ENCODE measurements around the gene ALK. TPM values are rescaled to one million over a fixed set of nuclear protein-coding genes. Genes with fewer than 3 reads are reported as not detected.

The ALK gene
- 1 to 10 TPM in 5 of 8 experiments, under 1 TPM in 3; 0.49 to 8.8 (median 3.8) TPM for total RNA-seq

DNA sequence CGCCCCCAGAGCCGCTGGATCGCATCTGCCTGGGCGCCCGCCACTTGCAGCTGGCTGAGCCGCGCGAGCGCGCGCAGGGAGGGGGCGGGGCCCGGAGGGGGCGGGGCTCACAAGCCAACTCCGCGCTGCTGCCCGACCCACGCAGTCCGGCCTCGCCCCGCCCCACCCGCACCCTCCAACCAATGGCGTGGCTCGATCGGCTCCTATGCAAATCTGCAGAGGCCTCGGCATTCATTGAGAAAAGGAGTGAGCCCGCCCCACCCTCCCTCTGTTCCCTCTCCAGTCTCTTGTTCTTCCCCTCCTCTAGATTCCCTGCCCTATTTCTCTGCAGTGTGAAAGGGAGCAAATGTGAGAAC lies at the start of gene ALK:
Gene ALK, minus strand, starts transcription at position 27 of the 356 bp plus-strand sequence. CDS start 927 bp downstream, outside the sequence.
- in situ Hi-C loops (cut with MboI; ENCODE audit: low pct_unique_long_range_greater_than_20kb in 2 of 9, low sequenced_read_pairs in 9 of 9, unreplicated experiment in 9 of 9), result loop anchor here in 1 of 9 experiments (10.0 kb wide), 2 partner anchors 103 to 143 kb away; no protein-coding TSS in a partner anchor
- ATAC-seq (replicated peaks in 6 of 8), result peak; percentile 88 to 96 (median 90)
- Histone ChIP-seq H3K4me1 (replicated peaks in 1 of 2) (peaks cover 8 to 18% of the 10 kb centered on the region in 2 donors), H3K4me3 (peak within 1 kb of the TSS; percentile 45 to 62 (median 52)), H3K27ac (no peak within 1 kb of the TSS)
- 0% methylated on average over 1 of the region's 27 CpGs; no CpG with 5 or more reads in 9 of the 10 experiments for WGBS, 10 experiments

DNA sequence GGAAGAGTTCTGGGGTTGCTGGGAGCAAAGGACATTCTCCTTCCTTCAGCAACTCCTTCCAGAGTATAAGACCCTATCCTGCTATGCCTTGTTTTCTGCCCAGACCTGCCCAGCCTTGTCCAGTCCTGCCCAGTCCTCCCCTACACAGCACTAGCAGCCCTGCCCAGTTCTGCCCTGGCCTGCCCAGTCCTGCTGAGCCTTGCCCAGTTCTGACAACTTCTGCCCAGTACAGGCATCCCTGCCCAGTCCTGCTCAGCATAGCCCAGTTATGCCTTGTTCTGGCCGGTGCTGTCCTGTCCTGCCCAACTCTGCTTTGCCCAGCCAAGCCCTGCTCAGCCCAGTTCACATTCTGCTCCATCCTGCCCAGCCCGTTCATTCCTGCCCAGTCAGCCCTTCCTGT lies 44.9 kb upstream of the ALK start:
- WGBS, 10 experiments, result 20 to 100% (median 100%) methylated on average over 1 of the region's 2 CpGs; no CpG with 5 or more reads in 5 of the 10 experiments
- peak in 2 of 8 experiments; percentile 87 to 88 for ATAC-seq (replicated peaks in 6 of 8)
- in situ Hi-C loops (cut with MboI; ENCODE audit: low pct_unique_long_range_greater_than_20kb in 2 of 9, low sequenced_read_pairs in 9 of 9, unreplicated experiment in 9 of 9), result no loop called here
- Histone ChIP-seq H3K4me1 (replicated peaks in 1 of 2) (no peaks in the 10 kb centered on the region), H3K4me3 (no peak overlapping the region), H3K27ac (no peak overlapping the region)

DNA sequence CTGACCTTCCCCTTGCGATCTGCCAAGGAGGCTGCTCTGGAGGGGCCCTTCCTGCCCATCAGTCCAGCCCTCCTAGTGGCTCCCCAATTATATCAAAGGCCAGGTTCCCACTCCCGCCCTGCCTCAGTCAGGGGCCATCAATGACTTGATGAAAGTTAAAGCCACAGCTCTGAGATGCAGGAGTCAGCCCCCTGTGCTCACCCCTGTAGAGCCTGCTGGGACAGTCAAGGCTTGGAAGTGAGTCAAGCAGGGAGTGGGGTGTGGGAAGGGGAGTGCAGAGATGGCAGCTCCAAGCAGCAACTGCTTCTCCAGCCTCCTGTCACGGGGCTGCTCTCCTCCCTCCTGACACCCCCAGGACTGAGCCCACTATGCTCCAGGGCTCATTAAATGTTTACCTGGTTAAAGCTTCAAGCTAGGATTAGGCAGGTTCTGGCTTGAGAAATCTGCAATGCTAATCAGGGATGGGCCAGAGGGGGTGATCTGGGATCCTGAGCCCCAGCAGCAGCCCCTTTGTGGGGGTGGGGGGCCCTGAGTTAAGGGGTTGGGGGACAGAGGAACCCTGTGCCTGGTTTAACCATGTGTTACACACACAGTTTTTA lies 42.7 kb upstream of the ALK start:
- no peak for ATAC-seq (replicated peaks in 6 of 8)

DNA sequence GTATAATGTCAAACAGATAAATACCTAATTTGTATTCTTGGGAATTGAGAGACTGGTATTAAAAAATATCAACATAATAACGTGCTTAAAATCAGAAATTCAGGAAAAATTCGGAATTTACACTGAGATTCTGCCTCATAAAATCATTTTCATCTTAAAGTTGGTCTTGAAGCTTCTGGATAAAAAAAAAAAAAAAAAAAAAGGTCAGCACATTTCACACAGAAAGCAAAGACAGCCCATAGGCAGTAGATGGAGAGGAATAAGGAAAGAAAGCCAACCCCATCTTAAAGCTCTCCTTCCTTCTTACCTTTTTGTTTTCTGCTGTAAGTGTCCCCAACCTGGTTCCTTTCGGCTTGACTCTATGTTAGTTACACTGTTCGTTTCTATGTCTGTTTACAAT lies 41.5 kb upstream of the ALK start:
- Histone ChIP-seq H3K4me1 (replicated peaks in 1 of 2) (no peaks in the 10 kb centered on the region), H3K4me3 (no peak overlapping the region), H3K27ac (no peak overlapping the region)
- in situ Hi-C loops (cut with MboI; ENCODE audit: low pct_unique_long_range_greater_than_20kb in 2 of 9, low sequenced_read_pairs in 9 of 9, unreplicated experiment in 9 of 9), result no loop called here
- no peak for ATAC-seq (replicated peaks in 6 of 8)
- WGBS, 10 experiments, result 0 to 78% (median 25%) methylated on average over 2 to 4 of the region's 4 CpGs; no CpG with 5 or more reads in 1 of the 10 experiments

More for the DNA sequence above, 42.7 kb upstream of the ALK start:
- H3K27ac ChIP-seq, result no peak overlapping the region
- H3K4me3 ChIP-seq, result no peak overlapping the region
- 0 to 80% (median 61%) methylated on average over 1 to 2 of the region's 3 CpGs; no CpG with 5 or more reads in 6 of the 10 experiments for WGBS, 10 experiments
- no peaks in the 10 kb centered on the region for H3K4me1 ChIP-seq (replicated peaks in 1 of 2)
- in situ Hi-C loops (cut with MboI; ENCODE audit: low pct_unique_long_range_greater_than_20kb in 2 of 9, low sequenced_read_pairs in 9 of 9, unreplicated experiment in 9 of 9), result no loop called here

DNA sequence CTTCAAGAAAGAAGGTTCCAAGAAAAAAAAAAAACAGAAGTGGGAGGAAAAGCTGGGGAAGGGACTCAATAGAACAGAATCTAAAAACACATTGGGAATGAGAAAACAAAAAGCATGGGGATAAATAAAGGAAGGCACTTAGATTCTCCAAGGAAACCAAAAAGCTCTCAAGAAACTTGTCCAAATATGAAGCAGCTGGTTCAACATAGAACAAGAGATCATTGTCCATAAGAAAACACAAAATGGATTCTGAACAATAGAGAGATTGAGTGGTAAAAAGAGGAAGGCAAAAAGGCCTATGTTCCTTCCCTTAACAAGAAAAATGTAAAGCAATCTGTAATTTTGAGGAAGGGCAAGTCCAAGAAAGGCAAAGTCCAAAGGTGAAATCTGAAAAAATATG lies 32.9 kb upstream of the ALK start:
- no peak overlapping the region for H3K4me3 ChIP-seq
- H3K27ac ChIP-seq, result no peak overlapping the region
- H3K4me1 ChIP-seq (replicated peaks in 1 of 2), result peaks cover 2 to 6% of the 10 kb centered on the region in 2 donors
- in situ Hi-C loops (cut with MboI; ENCODE audit: low pct_unique_long_range_greater_than_20kb in 2 of 9, low sequenced_read_pairs in 9 of 9, unreplicated experiment in 9 of 9), result no loop called here
- ATAC-seq (replicated peaks in 6 of 8), result peak in 1 of 8 experiments; percentile 59

DNA sequence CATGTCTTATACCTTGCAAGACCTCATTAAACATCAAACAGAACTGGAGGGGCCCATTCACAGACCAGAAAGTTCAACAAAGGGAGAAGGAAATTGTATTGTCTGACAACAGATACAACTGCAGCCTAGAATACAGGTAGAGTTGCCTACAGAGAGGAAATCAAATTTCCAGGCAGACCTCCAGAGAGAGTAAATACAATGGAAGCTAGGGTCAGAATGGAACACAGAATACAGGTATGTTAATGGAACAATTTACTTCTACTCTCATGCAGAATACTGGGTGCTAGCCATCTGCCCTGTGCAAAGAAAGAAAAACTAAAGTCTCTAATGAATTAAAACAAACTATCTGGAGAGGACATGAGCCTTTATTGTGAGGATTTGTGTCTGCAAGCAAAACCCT lies 31.6 kb upstream of the ALK start:
- H3K4me3 ChIP-seq, result no peak overlapping the region
- H3K4me1 ChIP-seq (replicated peaks in 1 of 2), result peaks cover 2 to 6% of the 10 kb centered on the region in 2 donors
- ATAC-seq (replicated peaks in 6 of 8), result no peak
- in situ Hi-C loops (cut with MboI; ENCODE audit: low pct_unique_long_range_greater_than_20kb in 2 of 9, low sequenced_read_pairs in 9 of 9, unreplicated experiment in 9 of 9), result no loop called here
- no peak overlapping the region for H3K27ac ChIP-seq

DNA sequence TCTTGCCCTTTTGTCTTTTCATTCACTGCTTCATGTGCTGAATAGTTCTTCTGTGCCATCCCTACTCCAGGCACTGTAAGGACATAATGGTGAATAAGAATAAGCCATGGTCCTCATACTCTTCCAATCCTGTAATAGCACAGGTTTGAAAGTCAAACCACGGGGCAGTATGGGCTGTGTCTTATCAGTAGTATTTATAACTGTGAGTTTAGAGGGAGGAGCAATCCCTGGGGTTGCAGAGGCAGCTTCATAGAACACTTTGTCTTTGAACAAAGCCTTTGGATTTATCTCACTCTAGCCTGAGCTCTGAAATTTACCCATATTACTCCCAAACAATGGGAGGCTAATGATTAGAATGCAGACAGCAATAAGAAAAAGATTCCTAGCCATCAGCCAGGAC lies 30.2 kb upstream of the ALK start:
- no peak overlapping the region for H3K4me3 ChIP-seq
- in situ Hi-C loops (cut with MboI; ENCODE audit: low pct_unique_long_range_greater_than_20kb in 2 of 9, low sequenced_read_pairs in 9 of 9, unreplicated experiment in 9 of 9), result no loop called here
- no peak overlapping the region for H3K27ac ChIP-seq
- H3K4me1 ChIP-seq (replicated peaks in 1 of 2), result peaks cover 2 to 6% of the 10 kb centered on the region in 2 donors
- WGBS, 10 experiments, result 0 to 60% (median 8%) methylated on average over 1 of the region's 1 CpG; no CpG with 5 or more reads in 4 of the 10 experiments
- peak in 4 of 8 experiments; percentile 61 to 69 (median 66) for ATAC-seq (replicated peaks in 6 of 8)

DNA sequence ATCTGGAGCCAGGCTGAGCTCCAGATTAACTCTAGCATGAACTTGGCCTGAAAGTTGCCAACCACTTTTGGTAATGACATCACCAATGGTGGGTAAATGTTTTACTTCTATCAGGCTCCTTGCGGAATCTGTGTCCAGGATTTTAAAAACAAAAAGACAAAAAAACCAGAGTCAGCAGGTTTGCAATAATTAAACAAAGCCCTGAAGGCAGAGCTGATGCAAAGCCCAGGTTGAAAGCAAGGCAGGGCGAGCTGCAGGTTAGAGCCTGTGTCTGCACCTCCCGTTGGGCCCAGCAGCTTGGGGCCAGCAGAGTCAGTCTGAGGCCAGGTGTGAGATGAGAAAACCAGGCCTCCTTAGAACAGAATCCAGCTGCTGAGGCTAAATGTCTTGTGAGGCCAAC lies 29.1 kb upstream of the ALK start:
- Histone ChIP-seq H3K27ac (no peak overlapping the region), H3K4me3 (no peak overlapping the region), H3K4me1 (replicated peaks in 1 of 2) (peaks cover 2 to 6% of the 10 kb centered on the region in 2 donors)
- WGBS, 10 experiments, result 29 to 100% (median 88%) methylated on average over 1 to 2 of the region's 3 CpGs; no CpG with 5 or more reads in 4 of the 10 experiments
- in situ Hi-C loops (cut with MboI; ENCODE audit: low pct_unique_long_range_greater_than_20kb in 2 of 9, low sequenced_read_pairs in 9 of 9, unreplicated experiment in 9 of 9), result no loop called here
- ATAC-seq (replicated peaks in 6 of 8), result no peak

DNA sequence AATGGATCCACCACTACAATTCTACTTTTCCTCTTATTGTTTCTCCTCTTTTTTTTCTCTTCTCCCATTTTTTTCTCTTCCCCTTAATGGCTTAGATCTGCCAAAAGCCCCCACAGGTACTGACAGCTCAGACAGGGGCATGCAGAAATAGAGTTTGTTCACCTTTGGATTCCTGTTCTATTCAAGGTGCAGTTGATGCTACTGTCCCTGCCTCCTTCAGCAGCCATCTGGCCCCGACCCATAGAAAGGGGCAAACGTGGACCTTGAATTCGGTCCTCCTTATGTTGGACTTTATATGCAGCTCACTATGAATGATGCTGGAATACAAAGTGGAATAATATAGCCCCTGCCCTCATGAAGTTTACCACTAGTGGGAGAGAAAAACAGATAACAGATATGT lies 27.7 kb upstream of the ALK start:
- H3K4me1 ChIP-seq (replicated peaks in 1 of 2), result peaks cover 2 to 6% of the 10 kb centered on the region in 2 donors
- 6 to 100% (median 86%) methylated on average over 1 to 3 of the region's 3 CpGs; no CpG with 5 or more reads in 3 of the 10 experiments for WGBS, 10 experiments
- no peak overlapping the region for H3K27ac ChIP-seq
- ATAC-seq (replicated peaks in 6 of 8), result no peak
- H3K4me3 ChIP-seq, result no peak overlapping the region
- in situ Hi-C loops (cut with MboI; ENCODE audit: low pct_unique_long_range_greater_than_20kb in 2 of 9, low sequenced_read_pairs in 9 of 9, unreplicated experiment in 9 of 9), result no loop called here

DNA sequence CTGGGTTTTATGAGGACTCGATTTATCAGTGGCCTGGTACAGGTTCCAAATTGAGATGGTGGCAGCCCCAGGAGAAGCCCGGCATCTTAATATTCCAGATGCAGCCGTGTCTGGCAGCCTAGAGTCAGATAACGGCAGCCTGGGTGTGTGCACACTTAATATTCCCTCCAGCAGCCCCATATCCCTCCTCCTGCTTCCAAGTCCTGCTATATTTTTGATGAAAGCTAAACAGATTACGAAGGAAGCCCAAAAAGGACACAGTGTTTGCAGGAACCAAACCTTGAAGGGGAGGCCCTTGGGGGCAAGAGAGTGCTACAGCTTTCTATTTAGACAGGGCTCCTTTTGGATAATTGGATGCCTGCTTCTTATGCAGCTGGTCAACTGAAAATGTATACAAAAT lies 25.1 kb upstream of the ALK start:
- Histone ChIP-seq H3K4me3 (no peak overlapping the region), H3K4me1 (replicated peaks in 1 of 2) (no peaks in the 10 kb centered on the region), H3K27ac (no peak overlapping the region)
- no peak for ATAC-seq (replicated peaks in 6 of 8)
- in situ Hi-C loops (cut with MboI; ENCODE audit: low pct_unique_long_range_greater_than_20kb in 2 of 9, low sequenced_read_pairs in 9 of 9, unreplicated experiment in 9 of 9), result no loop called here
- 0 to 100% (median 50%) methylated on average over 1 to 5 of the region's 5 CpGs; no CpG with 5 or more reads in 1 of the 10 experiments for WGBS, 10 experiments

DNA sequence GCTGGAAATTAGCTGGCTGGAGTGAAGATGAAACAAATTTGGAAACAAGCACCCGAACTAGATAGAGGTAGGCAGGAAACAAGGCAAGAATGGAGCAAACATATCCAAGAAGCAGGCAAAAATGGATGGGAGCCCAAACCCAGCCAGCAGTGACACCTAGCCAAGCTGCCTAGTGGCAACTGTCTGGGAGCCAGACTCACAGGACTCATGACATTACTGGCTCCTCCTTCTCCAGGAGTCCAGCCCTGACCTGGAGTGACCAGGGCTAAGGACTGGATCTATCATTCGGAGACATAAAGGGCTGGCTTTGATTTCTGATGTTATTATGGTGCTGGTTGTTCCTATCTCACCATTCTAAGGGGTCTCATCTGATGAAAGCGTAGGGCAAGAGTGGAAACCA lies 21.3 kb upstream of the ALK start:
- Histone ChIP-seq H3K27ac (no peak overlapping the region), H3K4me1 (replicated peaks in 1 of 2) (no peaks in the 10 kb centered on the region), H3K4me3 (no peak overlapping the region)
- ATAC-seq (replicated peaks in 6 of 8), result no peak
- in situ Hi-C loops (cut with MboI; ENCODE audit: low pct_unique_long_range_greater_than_20kb in 2 of 9, low sequenced_read_pairs in 9 of 9, unreplicated experiment in 9 of 9), result no loop called here
- 20 to 84% (median 44%) methylated on average over 1 to 3 of the region's 3 CpGs; no CpG with 5 or more reads in 3 of the 10 experiments for WGBS, 10 experiments

DNA sequence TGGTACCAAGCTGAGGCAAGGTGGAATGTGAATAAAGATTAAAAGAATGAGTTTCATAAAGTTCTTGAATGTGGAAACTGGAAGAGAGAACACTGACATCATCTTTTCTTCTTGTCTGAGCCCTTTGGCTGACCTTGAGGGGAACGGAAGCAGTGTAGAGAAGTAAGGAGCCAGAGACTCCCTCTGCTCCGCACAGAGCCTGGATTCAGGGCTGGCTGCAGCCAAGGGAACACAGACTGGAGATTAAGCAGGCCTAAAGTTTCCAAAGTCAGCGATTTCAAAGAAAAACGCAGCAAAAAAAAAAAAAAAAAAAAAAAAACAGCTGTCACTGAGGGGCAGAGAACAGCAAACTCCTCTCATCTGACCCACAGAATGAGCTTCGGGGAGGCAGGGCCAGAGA lies 19.3 kb upstream of the ALK start:
- ATAC-seq (replicated peaks in 6 of 8), result peak in 2 of 8 experiments; percentile 19 to 47
- no peak overlapping the region for H3K4me3 ChIP-seq
- in situ Hi-C loops (cut with MboI; ENCODE audit: low pct_unique_long_range_greater_than_20kb in 2 of 9, low sequenced_read_pairs in 9 of 9, unreplicated experiment in 9 of 9), result no loop called here
- H3K4me1 ChIP-seq (replicated peaks in 1 of 2), result no peaks in the 10 kb centered on the region
- WGBS, 10 experiments, result 0 to 83% (median 38%) methylated on average over 1 to 5 of the region's 5 CpGs
- no peak overlapping the region for H3K27ac ChIP-seq

DNA sequence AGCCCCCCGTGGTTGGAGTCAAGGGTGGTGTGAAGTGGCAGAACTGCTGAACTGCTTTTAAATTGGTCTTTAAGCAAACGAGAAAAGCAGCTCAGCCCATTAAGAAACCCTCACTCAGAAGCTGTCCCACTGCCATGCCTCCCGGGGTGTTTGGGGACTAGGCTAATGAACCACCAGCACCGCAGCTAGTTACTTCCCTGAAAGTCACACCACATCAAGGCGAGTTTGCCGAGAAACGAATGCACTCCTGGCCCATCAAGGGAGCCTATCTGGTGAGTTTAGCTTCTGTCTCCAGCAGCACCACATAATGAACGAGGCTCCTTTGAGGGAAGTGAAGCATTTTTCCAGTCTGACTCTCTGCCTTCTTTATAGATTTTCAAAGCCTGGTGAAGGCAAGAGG lies 14.6 kb upstream of the ALK start:
- WGBS, 10 experiments, result 0 to 100% (median 78%) methylated on average over 1 to 5 of the region's 8 CpGs; no CpG with 5 or more reads in 2 of the 10 experiments
- no peak for ATAC-seq (replicated peaks in 6 of 8)

DNA sequence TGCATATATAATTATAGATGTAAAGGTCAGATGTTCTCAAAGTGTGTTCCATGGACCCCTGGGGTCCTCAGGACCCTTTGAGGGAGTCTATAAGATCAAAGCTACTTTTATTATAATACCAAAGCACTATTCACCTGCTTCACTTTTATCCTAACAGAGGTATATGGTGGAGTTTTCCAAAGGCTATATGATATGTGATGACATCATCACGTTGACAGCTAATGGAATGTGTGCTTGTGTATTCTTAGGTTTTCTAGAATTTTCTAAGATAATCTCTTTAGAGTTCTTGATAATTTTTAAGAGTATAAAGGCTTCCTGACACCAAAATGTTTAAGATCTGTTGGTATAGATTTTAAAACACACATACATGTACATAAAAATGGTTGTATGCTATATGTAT lies 10.4 kb upstream of the ALK start:
- WGBS, 10 experiments, result 0 to 43% (median 13%) methylated on average over 1 of the region's 1 CpG; no CpG with 5 or more reads in 3 of the 10 experiments
- no peak for ATAC-seq (replicated peaks in 6 of 8)
- in situ Hi-C loops (cut with MboI; ENCODE audit: low pct_unique_long_range_greater_than_20kb in 2 of 9, low sequenced_read_pairs in 9 of 9, unreplicated experiment in 9 of 9), result no loop called here
- no peak overlapping the region for H3K27ac ChIP-seq
- no peak overlapping the region for H3K4me3 ChIP-seq
- no peaks in the 10 kb centered on the region for H3K4me1 ChIP-seq (replicated peaks in 1 of 2)

More for the DNA sequence above, 14.6 kb upstream of the ALK start:
- Histone ChIP-seq H3K4me1 (replicated peaks in 1 of 2) (no peaks in the 10 kb centered on the region), H3K27ac (no peak overlapping the region), H3K4me3 (no peak overlapping the region)
- in situ Hi-C loops (cut with MboI; ENCODE audit: low pct_unique_long_range_greater_than_20kb in 2 of 9, low sequenced_read_pairs in 9 of 9, unreplicated experiment in 9 of 9), result no loop called here
